ENCODE measurements around the gene MTERF2. TPM values are rescaled to one million over a fixed set of nuclear protein-coding genes. Genes with fewer than 3 reads are reported as not detected.

The MTERF2 gene
- total and polyA plus RNA-seq, 2 donors (not counting 3 experiments of a cell fraction or from before 2014, with no cell fraction given) = 3.4 to 9.6 TPM

DNA sequence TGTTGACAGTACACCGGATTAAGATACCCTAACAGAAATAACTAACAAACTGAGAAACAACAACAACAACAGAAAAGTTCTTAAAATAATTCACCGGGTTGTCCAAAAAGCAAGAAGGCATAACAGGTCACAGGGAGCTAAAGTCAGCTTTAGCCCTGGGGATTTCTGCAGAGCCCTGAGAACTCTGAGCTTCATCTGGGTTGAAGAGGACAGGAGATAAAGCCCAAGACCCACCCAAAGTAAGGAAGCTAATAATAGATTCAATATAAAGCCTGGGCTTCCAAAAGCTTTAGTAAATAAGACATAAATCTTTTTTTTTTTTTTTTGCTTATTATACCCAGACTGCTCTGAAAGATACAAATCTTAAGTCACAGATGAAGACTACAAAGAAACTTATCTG, 44.1 kb upstream of the MTERF2 start:
- peaks cover 11% of the 10 kb centered on the region for H3K79me2 ChIP-seq (ENCODE audit: control insufficient read depth, insufficient read depth, low read length)
- ChIA-PET CTCF (interaction anchor here (0.9 to 1.2 kb wide), 2 partner anchors 23 to 261 kb away, joined by 3 read pairs; no protein-coding TSS in a partner anchor), POLR2A (no interaction called here)
- no peak overlapping the region for H3K9ac ChIP-seq (replicated peaks; ENCODE audit: extremely low read depth, insufficient read depth, low read length)
- H3K9me1 ChIP-seq (replicated peaks; ENCODE audit: control insufficient read depth, extremely low read depth, insufficient read depth, low read length) = no peaks in the 10 kb centered on the region
- BruUV-seq (replicated peaks) = no TSS peak
- H2AFZ ChIP-seq (ENCODE audit: low read depth, low read length) = no peak overlapping the region
- H3K4me3 ChIP-seq (replicated peaks in 1 of 3; ENCODE audit: insufficient read depth in 1 of 3, low read depth in 1 of 3, low read length in 3 of 3) = no peak overlapping the region
- H3K27ac ChIP-seq (ENCODE audit: insufficient read depth, low read depth, low read length) = no peak overlapping the region
- no peaks in the 10 kb centered on the region for H4K20me1 ChIP-seq (replicated peaks; ENCODE audit: control insufficient read depth, extremely low read depth, insufficient read depth, low read length)
- no peak for DNase-seq (ENCODE audit: low read depth, low spot score)
- intact Hi-C loops (cut with micrococcal nuclease) (no loop called here), dilution Hi-C loops (cut with MboI; ENCODE audit: extremely low pct_ligation_motif_present, low sequenced_read_pairs) (no loop called here)
- peaks cover 17% of the 10 kb centered on the region for H3K4me1 ChIP-seq (ENCODE audit: control insufficient read depth, extremely low read depth, insufficient read depth, low read length)
- FAIRE-seq = no peak
- H3K36me3 ChIP-seq (ENCODE audit: control insufficient read depth in 2 of 2, extremely low read depth in 1 of 2, insufficient read depth in 2 of 2, low read length in 2 of 2) = no peaks in the 10 kb centered on the region
- H3K4me2 ChIP-seq (ENCODE audit: insufficient read depth, low read length) = no peak overlapping the region
- no peaks in the 10 kb centered on the region for H3K9me3 ChIP-seq (replicated peaks; ENCODE audit: control insufficient read depth, insufficient read depth, low read length)
- TF ChIP-seq JUN (IDR thresholded peaks at IDR 0.05; ENCODE audit: borderline replicate concordance, insufficient read depth, insufficient read length, low read depth) (no peak), POLR2AphosphoS5 (IDR thresholded peaks at IDR 0.05; ENCODE audit: insufficient read depth, low read depth, low read length) (no peak), GATA2 (IDR thresholded peaks at IDR 0.05; ENCODE audit: insufficient read depth, insufficient read length, low read depth, low read length) (no peak), POLR2A (IDR thresholded peaks at IDR 0.05; ENCODE audit: low read depth, low read length) (no peak), MYC (IDR thresholded peaks at IDR 0.05; ENCODE audit: low read depth, low read length) (no peak), EZH2 (IDR thresholded peaks at IDR 0.05; ENCODE audit: borderline replicate concordance, low read depth, low read length, severe bottlenecking) (no peak), FOS (IDR thresholded peaks at IDR 0.05; ENCODE audit: borderline replicate concordance, insufficient read depth, low read length) (no peak)
- TF ChIP-seq, protein P1, sequence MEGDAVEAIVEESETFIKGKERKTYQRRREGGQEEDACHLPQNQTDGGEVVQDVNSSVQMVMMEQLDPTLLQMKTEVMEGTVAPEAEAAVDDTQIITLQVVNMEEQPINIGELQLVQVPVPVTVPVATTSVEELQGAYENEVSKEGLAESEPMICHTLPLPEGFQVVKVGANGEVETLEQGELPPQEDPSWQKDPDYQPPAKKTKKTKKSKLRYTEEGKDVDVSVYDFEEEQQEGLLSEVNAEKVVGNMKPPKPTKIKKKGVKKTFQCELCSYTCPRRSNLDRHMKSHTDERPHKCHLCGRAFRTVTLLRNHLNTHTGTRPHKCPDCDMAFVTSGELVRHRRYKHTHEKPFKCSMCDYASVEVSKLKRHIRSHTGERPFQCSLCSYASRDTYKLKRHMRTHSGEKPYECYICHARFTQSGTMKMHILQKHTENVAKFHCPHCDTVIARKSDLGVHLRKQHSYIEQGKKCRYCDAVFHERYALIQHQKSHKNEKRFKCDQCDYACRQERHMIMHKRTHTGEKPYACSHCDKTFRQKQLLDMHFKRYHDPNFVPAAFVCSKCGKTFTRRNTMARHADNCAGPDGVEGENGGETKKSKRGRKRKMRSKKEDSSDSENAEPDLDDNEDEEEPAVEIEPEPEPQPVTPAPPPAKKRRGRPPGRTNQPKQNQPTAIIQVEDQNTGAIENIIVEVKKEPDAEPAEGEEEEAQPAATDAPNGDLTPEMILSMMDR (IDR thresholded peaks at IDR 0.05; ENCODE audit: extremely low read depth in 1 of 2, insufficient read depth in 1 of 2, low read depth in 1 of 2, low read length in 2 of 2) = no peak
- TF ChIP-seq, protein P2, sequence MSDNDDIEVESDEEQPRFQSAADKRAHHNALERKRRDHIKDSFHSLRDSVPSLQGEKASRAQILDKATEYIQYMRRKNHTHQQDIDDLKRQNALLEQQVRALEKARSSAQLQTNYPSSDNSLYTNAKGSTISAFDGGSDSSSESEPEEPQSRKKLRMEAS (IDR thresholded peaks at IDR 0.05; ENCODE audit: insufficient read depth, insufficient read length) = no peak
- H3K27me3 ChIP-seq (ENCODE audit: control insufficient read depth in 2 of 2, insufficient read depth in 2 of 2, low read length in 2 of 2) = no peaks in the 10 kb centered on the region
